ENCODE results near the gene SORBS2. TPM values are rescaled to one million over a fixed set of nuclear protein-coding genes. Genes with fewer than 3 reads are reported as not detected.

Gene SORBS2
- total RNA-seq, 1 donor from 2014 or later = 828 TPM

DNA sequence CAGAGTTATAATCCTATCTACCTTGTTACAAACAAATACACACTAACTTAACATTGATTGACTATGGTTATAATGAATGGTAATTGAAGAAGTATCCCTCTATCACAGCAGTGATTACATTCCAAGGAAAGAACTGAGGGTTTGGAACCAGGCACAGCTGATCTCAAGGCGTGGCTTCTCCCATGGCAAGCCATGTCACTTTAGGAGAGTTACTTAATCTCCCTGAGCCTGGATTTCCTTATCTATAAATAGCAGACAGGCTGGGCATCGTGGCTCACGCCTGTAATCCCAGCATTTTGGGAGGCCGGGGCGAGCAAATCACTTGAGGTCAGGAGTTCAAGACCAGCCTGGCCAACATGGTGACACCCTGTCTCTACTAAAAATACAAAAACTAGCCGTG lies 25.6 kb downstream of the SORBS2 start:
- intact Hi-C loops (cut with DNase I) = no loop called here
- no peak for ATAC-seq
- DNase-seq (ENCODE audit: missing footprints) = no peak

DNA sequence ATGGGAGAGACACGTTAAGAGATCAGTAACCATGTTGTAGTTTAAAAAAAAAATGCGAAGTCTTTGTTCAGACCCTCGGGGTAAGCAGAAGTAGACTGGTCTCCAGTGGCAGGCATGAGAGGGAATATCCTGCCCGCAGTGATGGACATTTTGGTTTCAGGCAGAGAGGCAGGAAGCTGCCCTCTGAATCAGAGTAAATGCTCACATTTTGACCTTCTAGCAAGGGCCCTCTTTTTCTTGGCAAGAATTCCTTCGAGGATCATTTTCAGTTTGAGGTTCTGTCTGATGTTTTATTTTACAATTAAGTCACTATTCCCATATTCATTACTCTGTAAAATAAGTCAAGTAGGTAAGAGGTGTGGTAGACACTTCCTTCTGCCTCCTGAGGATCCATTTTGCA lies 28.4 kb downstream of the SORBS2 start:
- intact Hi-C loops (cut with DNase I) = no loop called here
- ATAC-seq (no peak), DNase-seq (ENCODE audit: missing footprints) (no peak)

GRCh38 chr4:185782523-185782922 lies 29.5 kb downstream of the SORBS2 start:
- intact Hi-C loops (cut with DNase I) = no loop called here
- no peak for ATAC-seq
- no peak for DNase-seq (ENCODE audit: missing footprints)

DNA sequence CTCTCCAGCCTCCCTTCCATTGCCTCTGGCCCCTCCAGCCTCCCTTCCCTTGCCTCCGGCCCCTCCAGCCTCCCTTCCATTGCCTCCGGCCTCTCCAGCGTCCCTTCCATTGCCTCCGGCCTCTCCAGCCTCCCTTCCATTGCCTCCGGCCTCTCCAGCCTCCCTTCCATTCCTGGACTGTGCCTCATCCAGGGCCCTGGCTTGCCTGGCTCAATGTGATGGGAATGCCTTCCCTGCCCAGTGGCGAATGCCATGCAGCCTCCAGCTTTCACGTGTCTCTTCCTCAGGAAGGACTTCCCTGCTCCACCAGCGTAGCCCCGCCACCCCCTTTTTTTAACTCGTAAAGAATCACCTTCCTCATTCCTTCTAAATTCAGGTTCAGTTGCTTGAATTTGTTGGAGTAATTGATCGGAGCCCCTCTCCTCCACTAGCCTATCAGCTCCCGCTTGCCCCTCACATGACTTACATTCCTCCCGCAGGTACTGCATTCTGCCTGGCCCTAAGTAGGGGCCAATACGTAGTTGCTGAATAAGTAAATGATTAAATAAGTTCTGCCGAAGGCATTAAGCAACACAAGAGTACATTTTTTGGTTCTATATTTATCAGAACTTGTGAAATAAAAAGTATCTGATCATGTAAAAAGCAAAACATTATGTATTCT lies 30.3 kb downstream of the SORBS2 start:
- ATAC-seq (no peak), DNase-seq (ENCODE audit: missing footprints) (no peak)
- intact Hi-C loops (cut with DNase I) = no loop called here

GRCh38 chr4:185780472-185780871 lies 31.5 kb downstream of the SORBS2 start:
- DNase-seq (ENCODE audit: missing footprints) (no peak), ATAC-seq (no peak)
- intact Hi-C loops (cut with DNase I) = no loop called here

DNA sequence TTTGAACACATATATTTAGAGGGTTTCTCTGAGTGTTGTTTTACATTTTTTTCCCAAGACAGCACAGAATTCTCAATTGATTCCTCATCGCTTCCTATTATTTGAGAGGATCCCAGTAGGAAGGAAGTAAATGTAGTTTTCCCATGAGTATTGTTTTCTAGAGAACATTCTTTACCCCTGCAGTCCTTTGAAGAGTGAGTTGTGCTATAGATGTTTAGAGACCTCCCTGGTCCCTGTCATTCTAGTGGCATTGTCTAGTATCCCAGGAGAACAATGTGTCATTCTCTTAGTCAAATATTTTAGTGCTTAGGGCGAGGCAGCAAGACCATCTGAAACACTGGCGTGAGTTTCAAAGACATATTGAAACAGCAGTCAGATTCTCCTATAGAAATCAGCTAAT lies 32.5 kb downstream of the SORBS2 start:
- no peak for ATAC-seq
- DNase-seq (ENCODE audit: missing footprints) = no peak
- intact Hi-C loops (cut with DNase I) = loop anchor here (5.0 kb wide), 3 partner anchors 62 to 238 kb away; no protein-coding TSS in a partner anchor

DNA sequence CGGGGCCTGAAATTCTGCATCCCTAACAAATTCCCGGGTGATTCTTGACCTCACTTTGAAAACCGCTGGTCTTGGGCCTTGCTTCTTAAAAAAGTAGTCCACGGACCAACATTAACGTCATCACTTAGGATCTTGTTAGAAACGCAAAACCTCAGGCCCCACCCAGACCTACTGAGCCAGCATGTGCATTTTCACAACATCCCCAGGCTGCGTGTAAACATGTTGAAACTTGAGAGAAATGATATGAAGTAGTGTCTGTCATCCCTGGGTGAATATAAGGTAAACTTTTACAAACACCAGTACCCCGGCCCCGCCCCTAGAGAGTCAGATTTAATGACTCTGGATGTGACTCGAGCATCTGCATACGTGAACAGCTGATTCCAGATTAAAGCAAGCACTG lies 33.7 kb downstream of the SORBS2 start:
- DNase-seq (ENCODE audit: missing footprints) (no peak), ATAC-seq (no peak)
- intact Hi-C loops (cut with DNase I) = loop anchor here (5.0 kb wide), 3 partner anchors 61 to 239 kb away; no protein-coding TSS in a partner anchor

DNA sequence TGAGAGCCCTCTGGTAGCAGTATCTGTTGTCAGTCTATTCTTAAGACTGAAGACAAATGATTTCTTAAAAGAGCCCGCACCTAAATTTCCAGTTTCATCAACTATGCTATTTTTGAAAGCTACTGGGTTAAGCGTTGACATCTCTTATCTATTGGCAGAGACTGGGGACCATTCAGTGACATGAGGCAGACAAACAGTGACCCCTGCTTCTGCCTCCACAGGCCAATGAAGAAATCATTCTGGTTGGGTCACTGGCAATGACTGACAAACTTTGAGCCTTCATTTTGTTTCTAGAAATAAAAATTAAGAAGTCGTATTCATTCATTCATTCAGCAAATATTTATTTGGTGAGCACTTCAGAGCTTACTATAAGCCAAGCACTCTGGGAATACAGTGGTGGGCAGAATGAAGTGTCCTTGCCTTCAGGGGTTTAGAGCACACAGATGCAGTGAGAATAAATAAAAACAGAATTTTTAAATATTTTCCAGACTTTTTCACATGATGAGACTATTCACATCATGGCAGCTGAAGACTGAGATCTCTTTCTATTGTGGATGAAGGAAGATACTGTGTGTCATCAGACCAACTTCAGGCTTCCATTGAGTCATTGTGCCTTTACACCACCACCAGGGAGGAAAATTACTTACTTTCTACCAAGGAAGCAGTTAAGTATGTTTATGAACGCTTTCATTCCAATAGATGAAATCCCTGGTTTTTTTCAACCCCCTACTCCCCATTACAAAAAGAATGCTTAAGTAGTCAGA lies 36.0 kb downstream of the SORBS2 start:
- ATAC-seq (peak; percentile 80), DNase-seq (ENCODE audit: missing footprints) (no peak)
- intact Hi-C loops (cut with DNase I) = loop anchor here (2.0 to 5.0 kb wide), 4 partner anchors 59 to 241 kb away; no protein-coding TSS in a partner anchor

- intact Hi-C loops (cut with DNase I) = loop anchor here (2.0 to 5.0 kb wide), 5 partner anchors 32 to 242 kb away; no protein-coding TSS in a partner anchor
- ATAC-seq (no peak), DNase-seq (ENCODE audit: missing footprints) (no peak)
Observed at GRCh38 chr4:185774845-185775680, 36.9 kb downstream of the SORBS2 start.

DNA sequence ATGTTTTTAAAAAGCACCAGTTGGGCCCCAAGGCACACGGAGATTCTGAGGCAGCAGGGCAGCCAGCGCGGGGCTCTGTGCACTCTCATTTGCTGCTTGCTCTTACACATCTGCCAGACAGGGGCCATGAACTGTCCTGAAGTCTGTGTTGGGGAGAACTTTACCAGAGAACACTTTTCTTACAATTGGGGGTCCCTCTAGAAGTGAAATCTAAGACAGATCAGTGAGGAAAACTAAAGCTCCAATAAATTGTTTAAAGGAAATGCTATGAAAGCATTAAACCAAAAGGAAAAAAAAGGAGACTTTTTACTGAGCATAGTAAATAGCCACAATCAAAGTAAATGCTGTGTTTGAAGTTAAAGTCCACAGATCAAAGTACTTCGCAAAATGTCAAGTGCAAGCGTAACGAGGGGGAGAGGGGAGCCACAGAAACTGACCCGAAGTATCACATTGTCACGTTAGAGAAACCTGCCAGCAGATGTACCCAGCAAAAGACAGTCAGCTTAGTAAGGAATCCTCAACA lies 37.8 kb downstream of the SORBS2 start:
- ATAC-seq = no peak
- intact Hi-C loops (cut with DNase I) = loop anchor here (2.0 to 5.0 kb wide), 2 partner anchors 33 to 73 kb away; no protein-coding TSS in a partner anchor
- no peak for DNase-seq (ENCODE audit: missing footprints)

DNA sequence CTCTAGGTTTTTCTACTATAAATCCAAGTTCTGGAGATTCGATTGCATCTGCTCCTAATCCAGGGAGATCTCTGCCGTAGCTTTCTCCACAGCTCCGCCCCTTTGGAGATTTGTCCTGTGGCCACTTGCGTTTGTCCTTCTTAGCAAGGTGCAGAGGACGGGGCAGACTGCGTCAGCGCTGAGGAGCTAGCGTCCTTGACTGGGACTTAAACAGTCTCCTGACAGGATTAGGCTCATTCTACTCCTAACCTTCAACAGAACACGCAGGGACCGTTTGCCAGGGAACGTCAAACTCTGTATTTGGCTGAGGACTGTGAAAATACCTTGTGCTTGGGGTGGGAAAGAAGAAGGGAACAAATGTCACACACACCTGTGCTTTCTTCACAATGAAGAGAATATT lies 38.6 kb downstream of the SORBS2 start:
- DNase-seq (ENCODE audit: missing footprints) (no peak), ATAC-seq (peak; percentile 74)

DNA sequence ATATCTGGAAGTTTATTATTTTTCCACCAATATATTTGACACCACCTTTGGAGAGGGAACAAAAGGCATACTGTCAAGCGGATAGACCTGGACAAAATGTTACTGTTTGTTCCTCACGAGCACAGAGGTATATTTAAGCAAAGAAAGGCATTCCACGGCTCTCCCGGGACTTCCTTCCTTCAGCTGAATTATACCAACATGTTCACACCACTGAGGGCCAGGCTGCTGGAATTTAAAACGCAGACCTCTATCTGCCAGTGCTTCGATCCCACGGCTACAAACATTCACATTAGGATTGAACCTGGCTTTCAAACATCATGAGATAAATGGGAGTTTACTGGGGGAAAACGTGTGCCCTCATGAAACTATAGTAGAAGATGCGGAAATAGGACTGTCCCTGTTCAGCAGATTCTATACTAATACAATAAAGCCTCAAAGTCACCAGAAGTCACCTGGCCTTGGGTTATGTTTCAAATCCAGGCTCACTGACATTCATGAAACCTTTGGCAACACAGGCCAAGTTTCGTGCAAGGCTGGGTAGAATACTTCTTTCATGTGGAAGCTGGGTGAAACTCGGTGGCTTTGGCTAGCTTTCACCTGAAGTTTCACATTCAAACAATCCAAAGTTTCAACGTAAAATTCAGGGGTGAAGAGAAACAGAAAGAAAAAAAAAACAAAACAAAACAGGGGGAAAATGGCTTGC lies 39.5 kb downstream of the SORBS2 start:
- no peak for ATAC-seq
- DNase-seq (ENCODE audit: missing footprints) = no peak
- intact Hi-C loops (cut with DNase I) = loop anchor here (5.0 kb wide), 1 partner anchor 35 kb away; no protein-coding TSS in a partner anchor

More for the DNA sequence above, 38.6 kb downstream of the SORBS2 start:
- intact Hi-C loops (cut with DNase I) = loop anchor here (5.0 kb wide), 1 partner anchor 34 kb away; no protein-coding TSS in a partner anchor

DNA sequence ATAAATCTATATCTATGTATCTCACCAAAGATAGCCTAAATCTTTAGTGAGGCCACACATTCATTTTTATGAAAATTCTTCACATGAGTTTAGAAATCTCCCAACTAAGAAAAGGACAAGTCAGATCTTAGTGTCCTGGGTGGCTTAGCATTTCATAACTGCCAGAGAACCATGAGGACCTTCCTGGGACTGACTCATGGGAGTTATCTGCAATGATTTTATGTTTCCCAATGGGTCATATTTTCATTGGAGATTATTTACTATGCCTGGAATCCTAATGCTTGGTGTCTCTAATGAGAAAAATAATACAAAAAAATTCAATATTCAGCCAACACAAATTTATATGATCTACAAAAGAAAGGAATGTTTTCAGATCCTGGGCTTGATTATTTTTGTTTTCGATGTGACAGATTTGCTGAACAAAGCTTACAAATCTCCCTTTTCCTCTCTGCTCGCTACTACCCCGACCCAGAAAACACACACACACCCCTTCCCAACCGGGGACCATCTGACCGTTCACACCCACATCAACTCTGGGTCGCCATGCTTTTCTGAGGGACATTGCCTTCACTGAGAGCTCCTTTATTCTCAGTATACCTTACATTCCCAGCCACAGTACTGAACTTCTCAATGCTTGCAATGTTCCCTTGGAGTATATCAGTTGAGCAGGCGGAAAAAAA lies 40.1 kb downstream of the SORBS2 start:
- DNase-seq (ENCODE audit: missing footprints) (no peak), ATAC-seq (no peak)
- intact Hi-C loops (cut with DNase I) = loop anchor here (5.0 kb wide), 1 partner anchor 35 kb away; no protein-coding TSS in a partner anchor

GRCh38 chr4:185767528-185767927 lies 44.5 kb downstream of the SORBS2 start:
- ATAC-seq (no peak), DNase-seq (ENCODE audit: missing footprints) (no peak)
- intact Hi-C loops (cut with DNase I) = no loop called here

GRCh38 chr4:185764876-185765275 lies 47.1 kb downstream of the SORBS2 start:
- intact Hi-C loops (cut with DNase I) = no loop called here
- DNase-seq (ENCODE audit: missing footprints) (no peak), ATAC-seq (no peak)

GRCh38 chr4:185761352-185762235 lies 50.4 kb downstream of the SORBS2 start:
- DNase-seq (ENCODE audit: missing footprints) (no peak), ATAC-seq (peak; percentile 73)
- intact Hi-C loops (cut with DNase I) = no loop called here

DNA sequence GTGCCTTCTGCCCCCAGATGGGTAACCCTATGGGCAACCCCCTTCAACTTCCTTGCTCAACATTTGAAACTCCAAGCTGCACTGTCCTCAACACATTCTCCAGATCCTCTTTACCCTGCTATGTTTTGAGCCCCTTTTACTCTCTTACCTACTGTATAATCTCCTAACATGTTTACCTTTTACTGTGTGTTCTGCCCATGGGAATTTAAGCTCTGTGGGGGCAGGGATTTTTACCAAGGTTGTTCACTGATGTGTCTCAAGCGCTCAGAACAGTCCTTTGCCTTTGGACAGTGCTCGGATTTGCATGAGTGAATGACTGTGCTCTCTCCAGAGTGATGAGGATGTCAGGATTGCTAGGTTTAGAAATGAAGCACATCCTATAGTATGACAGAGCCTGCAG lies 53.2 kb downstream of the SORBS2 start:
- ATAC-seq (no peak), DNase-seq (ENCODE audit: missing footprints) (no peak)
- intact Hi-C loops (cut with DNase I) = no loop called here
